ENCODE results near the gene CUX1.

GRCh38 chr7:101977249-101977648 lies 159.8 kb downstream of the CUX1 start:
- TF ChIP-seq, protein P1, sequence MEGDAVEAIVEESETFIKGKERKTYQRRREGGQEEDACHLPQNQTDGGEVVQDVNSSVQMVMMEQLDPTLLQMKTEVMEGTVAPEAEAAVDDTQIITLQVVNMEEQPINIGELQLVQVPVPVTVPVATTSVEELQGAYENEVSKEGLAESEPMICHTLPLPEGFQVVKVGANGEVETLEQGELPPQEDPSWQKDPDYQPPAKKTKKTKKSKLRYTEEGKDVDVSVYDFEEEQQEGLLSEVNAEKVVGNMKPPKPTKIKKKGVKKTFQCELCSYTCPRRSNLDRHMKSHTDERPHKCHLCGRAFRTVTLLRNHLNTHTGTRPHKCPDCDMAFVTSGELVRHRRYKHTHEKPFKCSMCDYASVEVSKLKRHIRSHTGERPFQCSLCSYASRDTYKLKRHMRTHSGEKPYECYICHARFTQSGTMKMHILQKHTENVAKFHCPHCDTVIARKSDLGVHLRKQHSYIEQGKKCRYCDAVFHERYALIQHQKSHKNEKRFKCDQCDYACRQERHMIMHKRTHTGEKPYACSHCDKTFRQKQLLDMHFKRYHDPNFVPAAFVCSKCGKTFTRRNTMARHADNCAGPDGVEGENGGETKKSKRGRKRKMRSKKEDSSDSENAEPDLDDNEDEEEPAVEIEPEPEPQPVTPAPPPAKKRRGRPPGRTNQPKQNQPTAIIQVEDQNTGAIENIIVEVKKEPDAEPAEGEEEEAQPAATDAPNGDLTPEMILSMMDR (IDR thresholded peaks at IDR 0.05): no peak
- TF ChIP-seq POLR2A (IDR thresholded peaks at IDR 0.05) (no peak), POLR2AphosphoS5 (IDR thresholded peaks at IDR 0.05) (no peak)

Data from suprapubic skin (tissue), 4 donors.